SU-DHL-6 (cell line): ENCODE measurements around the gene PDCD1LG2.

Experiments used
- CTCF ChIP-seq: fragments of 200-600 bp; sonication (generic); IDR thresholded peaks from one replicate; pipeline ENCODE4 v1.5.1; 2017; ENCODE audit warnings: antibody characterized with exemption, mild to moderate bottlenecking, low read length, moderate library complexity; ENCODE audit not compliant: insufficient read depth, poor library complexity, severe bottlenecking
- EZH2phosphoT487 ChIP-seq: fragments of 200-600 bp; sonication (generic), shearing (Covaris generic); conservative IDR thresholded peaks from 2 replicates; pipeline ENCODE4 v1.6.1; 2018; ENCODE audit warnings: mild to moderate bottlenecking, antibody characterized with exemption, low read length, moderate library complexity, mixed read lengths

- TF ChIP-seq CTCF (no peak), EZH2phosphoT487 (no peak)
Observed at GRCh38 chr9:5557606-5558587, 47.6 kb downstream of the PDCD1LG2 start.
